OCI-LY3 (cell line): ENCODE measurements around the gene LRRN4CL.
"Not testable (repeated sequence)": the region's sequence is repeated elsewhere in the genome, so short reads cannot be mapped to it uniquely, and the experiment has no call there.

Experiments
- EZH2phosphoT487 ChIP-seq: fragments of 200-600 bp; shearing (Covaris generic); IDR thresholded peaks from 2 replicates; pipeline ENCODE4 v1.6.1; 2018; ENCODE audit warnings: antibody characterized with exemption, mixed run types, low read depth
- TF ChIP-seq, protein P1 (sequence below): fragments of 200-600, 300-600 bp; sonication (generic); IDR thresholded peaks from 2 replicates; pipeline ENCODE4 v1.5.1; 2014; ENCODE audit warnings: antibody characterized with exemption, low read length, low read depth

- TF ChIP-seq, protein P1, sequence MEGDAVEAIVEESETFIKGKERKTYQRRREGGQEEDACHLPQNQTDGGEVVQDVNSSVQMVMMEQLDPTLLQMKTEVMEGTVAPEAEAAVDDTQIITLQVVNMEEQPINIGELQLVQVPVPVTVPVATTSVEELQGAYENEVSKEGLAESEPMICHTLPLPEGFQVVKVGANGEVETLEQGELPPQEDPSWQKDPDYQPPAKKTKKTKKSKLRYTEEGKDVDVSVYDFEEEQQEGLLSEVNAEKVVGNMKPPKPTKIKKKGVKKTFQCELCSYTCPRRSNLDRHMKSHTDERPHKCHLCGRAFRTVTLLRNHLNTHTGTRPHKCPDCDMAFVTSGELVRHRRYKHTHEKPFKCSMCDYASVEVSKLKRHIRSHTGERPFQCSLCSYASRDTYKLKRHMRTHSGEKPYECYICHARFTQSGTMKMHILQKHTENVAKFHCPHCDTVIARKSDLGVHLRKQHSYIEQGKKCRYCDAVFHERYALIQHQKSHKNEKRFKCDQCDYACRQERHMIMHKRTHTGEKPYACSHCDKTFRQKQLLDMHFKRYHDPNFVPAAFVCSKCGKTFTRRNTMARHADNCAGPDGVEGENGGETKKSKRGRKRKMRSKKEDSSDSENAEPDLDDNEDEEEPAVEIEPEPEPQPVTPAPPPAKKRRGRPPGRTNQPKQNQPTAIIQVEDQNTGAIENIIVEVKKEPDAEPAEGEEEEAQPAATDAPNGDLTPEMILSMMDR, result not testable (repeated sequence)
- not testable (repeated sequence) for TF ChIP-seq EZH2phosphoT487
Measured at GRCh38 chr11:62703921-62704320, 14.6 kb upstream of the LRRN4CL start.
